Measurements from ENCODE around the gene SMIM24. TPM values are rescaled to one million over a fixed set of nuclear protein-coding genes. Genes with fewer than 3 reads are reported as not detected.
A peak's percentile ranks its signal among the peaks of the same experiment; 100 is the strongest.

SMIM24 gene
- total RNA-seq, 1 experiment from 2014 or later: 0.36 TPM

- DNase-seq: no peak
- Histone ChIP-seq H3K9me3 (ENCODE audit: low read length) (no peaks in the 10 kb centered on the region), H3K79me2 (ENCODE audit: low read length) (no peaks in the 10 kb centered on the region), H3K4me2 (ENCODE audit: low read length) (no peak overlapping the region), H3F3A (ENCODE audit: low read length, unreplicated experiment) (no peaks in the 10 kb centered on the region), H3K4me1 (ENCODE audit: insufficient read depth, low read length) (no peaks in the 10 kb centered on the region), H3K27ac (ENCODE audit: low read length) (no peak overlapping the region), H3K9ac (ENCODE audit: low read length) (no peak overlapping the region), H2AFZ (ENCODE audit: low read length) (no peak overlapping the region), H3K4me3 (ENCODE audit: low read length) (no peak overlapping the region), H4K20me1 (ENCODE audit: low read length) (no peaks in the 10 kb centered on the region), H3K27me3 (ENCODE audit: low read length) (no peaks in the 10 kb centered on the region), H3K9me2 (replicated peaks; ENCODE audit: low read length) (no peaks in the 10 kb centered on the region), H3K36me3 (ENCODE audit: low read depth, low read length) (no peaks in the 10 kb centered on the region)
- ChIA-PET CTCF (interaction anchor here (0.5 kb wide), 1 partner anchor 237 kb away, joined by 3 read pairs; no protein-coding TSS in a partner anchor), POLR2A (ENCODE audit: unreplicated experiment) (interaction anchor here (0.6 kb wide), 1 partner anchor 185 kb away, joined by 4 read pairs; no protein-coding TSS in a partner anchor)
- ATAC-seq: peak; percentile 44; the same call in 1 of the 2 replicates
- intact Hi-C loops (cut with micrococcal nuclease): no loop called here
- BruUV-seq (replicated peaks): no TSS peak
- no peak for TF ChIP-seq EZH2phosphoT487 (IDR thresholded peaks at IDR 0.05; ENCODE audit: borderline replicate concordance, low read length)
- TF ChIP-seq EZH2 (IDR thresholded peaks at IDR 0.05; ENCODE audit: low read length, unreplicated experiment): no peak
- TF ChIP-seq CTCF (conservative IDR thresholded peaks at IDR 0.05; ENCODE audit: low read depth, low read length): no peak; the same call in 1 of the 2 replicates
These were observed 10.5 kb downstream of the SMIM24 start for GRCh38 chr19:3469638-3470499.

- intact Hi-C loops (cut with micrococcal nuclease): no loop called here
- Histone ChIP-seq H3K9me2 (replicated peaks; ENCODE audit: low read length) (no peaks in the 10 kb centered on the region), H3K4me3 (ENCODE audit: low read length) (no peak overlapping the region), H3K79me2 (ENCODE audit: low read length) (no peaks in the 10 kb centered on the region), H3K36me3 (ENCODE audit: low read depth, low read length) (no peaks in the 10 kb centered on the region), H4K20me1 (ENCODE audit: low read length) (no peaks in the 10 kb centered on the region), H3K27me3 (ENCODE audit: low read length) (no peaks in the 10 kb centered on the region), H2AFZ (ENCODE audit: low read length) (no peak overlapping the region), H3K9me3 (ENCODE audit: low read length) (no peaks in the 10 kb centered on the region), H3K4me1 (ENCODE audit: insufficient read depth, low read length) (no peaks in the 10 kb centered on the region), H3F3A (ENCODE audit: low read length, unreplicated experiment) (no peaks in the 10 kb centered on the region), H3K4me2 (ENCODE audit: low read length) (no peak overlapping the region), H3K9ac (ENCODE audit: low read length) (no peak overlapping the region), H3K27ac (ENCODE audit: low read length) (no peak overlapping the region)
- DNase-seq: no peak
- no peak for TF ChIP-seq EZH2phosphoT487 (IDR thresholded peaks at IDR 0.05; ENCODE audit: borderline replicate concordance, low read length)
- no peak for TF ChIP-seq CTCF (conservative IDR thresholded peaks at IDR 0.05; ENCODE audit: low read depth, low read length)
- no peak for TF ChIP-seq EZH2 (IDR thresholded peaks at IDR 0.05; ENCODE audit: low read length, unreplicated experiment)
- ChIA-PET POLR2A (ENCODE audit: unreplicated experiment) (no interaction called here), CTCF (no interaction called here)
- no peak for ATAC-seq
- no TSS peak for BruUV-seq (replicated peaks)
These were observed 12.1 kb downstream of the SMIM24 start for GRCh38 chr19:3468211-3468610.

Measured in PC-3 (cell line).